HG03066 (cell line): ENCODE results near the gene OTOS.

Source experiments
- ATAC-seq: cut with Tn5 transposase; IDR thresholded peaks from one replicate; pipeline ENCODE4 v1.9.1; 2021; ENCODE audit warnings: low read depth; ENCODE audit not compliant: unreplicated experiment

The OTOS gene

DNA sequence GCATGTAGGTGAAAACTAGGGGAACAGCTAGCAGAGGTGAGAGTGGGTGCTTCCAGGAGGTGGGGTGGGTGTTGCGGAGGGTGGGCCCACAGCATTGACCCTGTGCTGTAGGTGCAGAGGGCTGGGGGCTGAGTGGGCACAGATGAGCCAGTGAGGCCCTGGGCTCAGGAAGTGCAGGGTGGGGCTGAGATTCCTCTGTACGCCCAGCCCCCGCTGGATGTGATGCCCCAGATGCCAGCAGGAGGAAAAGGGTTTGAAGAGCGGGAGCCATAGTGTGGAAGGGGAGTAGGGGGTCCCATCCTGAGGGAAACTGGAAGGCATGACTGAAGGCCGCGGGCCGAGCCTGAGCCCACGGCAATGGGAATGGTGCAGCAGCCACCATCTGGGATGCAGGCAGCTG, 14.1 kb upstream of the OTOS start:
- no peak for ATAC-seq

DNA sequence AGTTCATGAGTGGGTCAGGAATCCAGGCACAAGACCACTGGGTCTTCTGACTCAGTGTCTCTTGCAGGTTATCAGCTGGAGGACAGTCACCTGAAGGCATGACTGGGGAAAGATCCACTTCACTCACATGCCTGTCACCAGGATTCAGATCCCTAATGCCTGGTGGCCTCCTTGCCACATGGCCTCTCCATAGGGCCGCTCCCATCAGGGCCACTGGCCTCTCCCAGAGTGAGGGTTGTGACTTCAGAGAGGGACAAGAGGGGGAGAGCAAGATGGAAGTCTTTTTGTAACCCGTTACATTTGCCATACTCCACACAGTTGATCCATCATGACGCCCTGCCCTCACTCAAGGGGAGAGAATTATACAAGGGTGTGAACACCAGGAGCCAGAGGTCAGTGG, 13.0 kb upstream of the OTOS start:
- no peak for ATAC-seq

DNA sequence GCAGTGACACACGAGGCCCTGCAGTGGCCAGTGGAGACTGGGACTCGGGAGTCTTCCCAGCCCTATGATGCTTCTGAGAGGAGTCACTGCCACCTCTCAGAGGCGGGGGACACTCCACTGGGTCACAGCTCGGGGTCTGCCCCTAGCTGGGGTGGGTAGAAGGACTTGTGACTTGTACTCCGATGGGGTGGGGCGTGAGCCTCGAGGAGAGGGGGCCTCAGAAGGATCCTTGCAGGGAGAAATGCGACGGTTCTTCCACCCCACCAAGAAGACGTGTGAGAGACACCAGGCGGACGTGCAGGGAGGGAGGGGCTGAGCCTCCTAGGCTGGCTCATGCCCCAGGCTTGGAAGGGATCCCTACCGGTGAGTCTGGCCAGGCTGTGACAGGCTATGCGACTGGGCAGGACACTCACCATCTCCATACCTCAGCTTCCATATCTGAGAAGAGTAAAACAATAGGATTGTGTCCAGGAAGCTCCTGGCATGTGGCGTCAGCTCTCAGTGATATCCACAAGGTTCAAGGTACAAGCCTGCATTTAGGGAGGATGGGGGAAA, 11.1 kb upstream of the OTOS start:
- ATAC-seq = no peak

- ATAC-seq = peak; percentile 58
These were observed 9.7 kb upstream of the OTOS start for GRCh38 chr2:240149943-240150784.

- no peak for ATAC-seq
These were observed 7.6 kb upstream of the OTOS start for GRCh38 chr2:240147911-240148587.

GRCh38 chr2:240147382-240147781, 6.9 kb upstream of the OTOS start:
- ATAC-seq = no peak

- ATAC-seq = no peak
These were observed 6.3 kb upstream of the OTOS start for GRCh38 chr2:240146627-240147278.

- ATAC-seq = no peak
These were observed 5.7 kb upstream of the OTOS start for GRCh38 chr2:240146141-240146561.

DNA sequence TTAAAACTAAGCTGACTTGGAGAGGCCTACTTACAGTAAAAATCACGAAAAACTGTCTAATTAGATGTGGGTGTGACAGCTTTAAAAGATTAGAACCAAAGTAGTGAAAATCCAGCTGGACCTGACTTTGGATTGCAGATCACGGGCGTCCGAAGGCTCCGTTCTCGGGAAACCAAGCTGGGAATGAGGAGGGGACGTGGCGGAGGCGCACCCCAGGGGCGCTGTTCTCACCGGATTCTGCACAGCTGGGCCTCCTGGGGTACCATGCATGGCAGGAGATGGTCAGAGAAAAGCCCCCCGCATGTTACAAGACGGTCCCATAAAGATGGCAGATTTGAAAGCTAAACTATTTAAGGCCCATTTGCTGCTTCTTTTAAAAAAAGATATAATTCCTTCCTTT, 5.0 kb upstream of the OTOS start:
- no peak for ATAC-seq

DNA sequence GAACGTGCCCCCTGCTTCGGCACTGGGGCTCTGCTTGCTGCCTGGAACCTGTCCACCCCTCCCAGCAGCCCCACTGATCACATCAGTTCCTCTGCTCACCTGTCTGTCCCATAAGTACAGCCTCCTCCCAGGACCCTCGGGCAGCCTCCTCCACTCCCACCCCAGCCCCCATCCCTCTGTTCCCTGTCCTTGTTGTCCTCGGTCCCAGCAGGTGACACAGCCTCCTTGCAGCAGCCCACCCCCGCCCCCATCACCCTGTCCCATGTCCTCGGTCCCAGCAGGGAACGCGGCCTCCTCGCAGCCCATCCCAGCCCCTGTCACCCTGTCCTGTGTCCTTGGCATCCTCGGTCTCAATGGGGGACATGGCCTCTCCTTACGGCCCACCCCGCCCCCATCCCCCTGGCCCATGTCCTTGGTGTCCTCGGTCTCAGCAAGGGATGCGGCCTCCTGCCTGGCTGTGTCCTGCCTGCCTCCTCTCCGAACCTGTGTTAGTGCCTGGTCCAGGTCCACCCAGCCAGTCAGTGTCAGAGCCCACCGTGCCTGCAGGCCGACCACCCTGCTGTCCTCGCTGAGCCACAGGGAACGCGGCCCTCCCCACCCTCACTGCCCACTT, 4.3 kb upstream of the OTOS start:
- ATAC-seq = no peak

GRCh38 chr2:240143801-240144648, 3.6 kb upstream of the OTOS start:
- peak; percentile 88 for ATAC-seq

GRCh38 chr2:240143276-240143675, 2.8 kb upstream of the OTOS start:
- ATAC-seq = no peak

- no peak for ATAC-seq
These were observed 2.4 kb upstream of the OTOS start for GRCh38 chr2:240142859-240143258.

- ATAC-seq = no peak
These were observed 1.9 kb upstream of the OTOS start for GRCh38 chr2:240142256-240142775.

- no peak for ATAC-seq
These were observed 1.3 kb upstream of the OTOS start for GRCh38 chr2:240141736-240142135.

DNA sequence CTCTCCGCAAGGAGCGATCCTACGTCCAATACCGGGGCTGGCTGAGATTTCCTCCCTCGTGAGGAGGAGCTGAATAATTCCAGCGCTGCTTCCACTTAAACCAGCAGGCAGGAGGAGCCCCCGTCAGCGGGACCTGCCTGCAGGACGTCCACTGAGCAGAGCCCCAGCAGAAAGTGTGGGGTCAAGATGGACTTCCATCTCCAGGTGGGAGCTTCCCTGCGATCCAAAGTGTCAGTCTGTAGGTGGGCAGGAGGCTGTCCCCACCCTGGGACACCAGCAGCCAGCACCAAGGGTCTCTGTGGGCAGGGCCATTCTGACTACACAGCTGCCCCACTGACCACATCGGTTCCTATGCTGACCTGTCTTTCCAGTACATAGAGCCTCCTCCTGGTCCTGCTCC, 462 bp upstream of the OTOS start:
- ATAC-seq = no peak

GRCh38 chr2:240139666-240140393, 628 bp downstream of the OTOS start:
- ATAC-seq = no peak

GRCh38 chr2:240139011-240139441, 1.4 kb downstream of the OTOS start:
- ATAC-seq = no peak
